Caco-2 (cell line): Measurements from ENCODE around the gene MCTP1. TPM values are rescaled to one million over a fixed set of nuclear protein-coding genes. Genes with fewer than 3 reads are reported as not detected.
A peak's percentile ranks its signal among the peaks of the same experiment; 100 is the strongest.

Experiments used
- BruUV-seq: library from RNA; stranded (reverse); fragments of 400-500 nt; replicated peaks from 2 replicates; lab custom pipeline; 2021; lab: Mats Ljungman, UMichigan
- CTCF ChIA-PET: fragments of 300-600 bp; sonication (Branson Sonifier 250); formaldehyde crosslinking; loops from one replicate; lab custom pipeline; 2022; ENCODE audit warnings: antibody characterized with exemption; lab: Charles Lee
- POLR2A ChIA-PET: fragments of 300-600 bp; sonication (Branson Sonifier 250); formaldehyde crosslinking; loops from one replicate; lab custom pipeline; 2022; ENCODE audit warnings: antibody characterized with exemption; lab: Charles Lee
- DNase-seq, 2 experiments: peaks; one replicate each; pipeline versions ENCODE4 v3.0.0 to v3.0.0-alpha.2; 2020 to 2022
- H3K27me3 ChIP-seq: replicated peaks from 2 replicates; pipeline ENCODE4 v1.6.0; 2011; ENCODE audit warnings: low read length; ENCODE audit not compliant: control insufficient read depth, insufficient read depth
- H3K36me3 ChIP-seq: 2 replicates; pipeline ENCODE4 v1.5.1; 2011; ENCODE audit warnings: low read length; ENCODE audit not compliant: control insufficient read depth, insufficient read depth
- H3K4me1 ChIP-seq: fragments of 250-450 bp; sonication (Bioruptor Pico); 2 replicates; pipeline ENCODE4 v1.5.1; 2020; ENCODE audit warnings: mild to moderate bottlenecking
- H3K4me3 ChIP-seq: 2 replicates; pipeline ENCODE4 v1.5.1; 2011; ENCODE audit warnings: low read depth, mild to moderate bottlenecking, control low read depth, low read length
- H3K9me3 ChIP-seq: fragments of 250-450 bp; sonication (Bioruptor Pico); 2 replicates; pipeline ENCODE4 v1.5.1; 2020; ENCODE audit warnings: mild to moderate bottlenecking, moderate library complexity
- H3K27ac Mint-ChIP-seq: one replicate; pipeline ENCODE4 v1.8.0; 2022; ENCODE audit warnings: mixed read lengths; ENCODE audit not compliant: unreplicated experiment
- H3K27me3 Mint-ChIP-seq: one replicate; pipeline ENCODE4 v1.8.0; 2022; ENCODE audit warnings: mixed read lengths; ENCODE audit not compliant: insufficient read depth, unreplicated experiment
- H3K36me3 Mint-ChIP-seq: one replicate; pipeline ENCODE4 v1.8.0; 2022; ENCODE audit warnings: mild to moderate bottlenecking, mixed read lengths; ENCODE audit not compliant: insufficient read depth, unreplicated experiment
- H3K4me1 Mint-ChIP-seq: one replicate; pipeline ENCODE4 v1.8.0; 2022; ENCODE audit warnings: low read depth, mixed read lengths; ENCODE audit not compliant: unreplicated experiment
- H3K4me3 Mint-ChIP-seq: one replicate; pipeline ENCODE4 v1.8.0; 2022; ENCODE audit warnings: mild to moderate bottlenecking, moderate library complexity, mixed read lengths; ENCODE audit not compliant: unreplicated experiment
- H3K9me3 Mint-ChIP-seq: one replicate; pipeline ENCODE4 v1.8.0; 2022; ENCODE audit warnings: mixed read lengths; ENCODE audit not compliant: unreplicated experiment
- intact Hi-C: fragments of 100-400 bp; cut with micrococcal nuclease; formaldehyde crosslinking; loops from one replicate; pipeline ENCODE4 v1.10.0; 2022; ENCODE audit not compliant: unreplicated experiment
- total RNA-seq: library from RNA; stranded (reverse); gene quantifications from 2 replicates; pipeline ENCODE4 v1.2.3, GENCODE V29; 2022
- TF ChIP-seq, protein P1 (sequence below), 2 experiments: fragments of 200-600 bp in 1 of 2; IDR thresholded peaks; 1 replicate in 1 of 2; 2 replicates in 1 of 2; pipeline versions ENCODE4 v1.5.1 to v1.8.0; 2011 to 2022; ENCODE audit warnings: antibody characterized with exemption in 1 of 2, control low read depth in 1 of 2, inconsistent platforms in 1 of 2, low read depth in 1 of 2, low read length in 1 of 2, mild to moderate bottlenecking in 1 of 2, moderate library complexity in 1 of 2; ENCODE audit not compliant: insufficient read depth in 1 of 2, severe bottlenecking in 1 of 2, unreplicated experiment in 1 of 2

The MCTP1 gene
- total RNA-seq, 1 experiment from 2014 or later = 3.2 TPM

GRCh38 chr5:95272316-95272929, 12.5 kb downstream of the MCTP1 start:
- ChIA-PET CTCF (no interaction called here), POLR2A (no interaction called here)
- no peak overlapping the region for H3K4me3 ChIP-seq
- no peak overlapping the region for H3K4me3 Mint-ChIP-seq
- no peaks in the 10 kb centered on the region for H3K36me3 ChIP-seq
- peaks cover 16% of the 10 kb centered on the region for H3K27me3 Mint-ChIP-seq
- H3K27me3 ChIP-seq = no peaks in the 10 kb centered on the region; the same call in 1 of the 2 replicates
- H3K9me3 Mint-ChIP-seq = no peaks in the 10 kb centered on the region
- H3K27ac Mint-ChIP-seq = no peak overlapping the region
- TF ChIP-seq, protein P1, sequence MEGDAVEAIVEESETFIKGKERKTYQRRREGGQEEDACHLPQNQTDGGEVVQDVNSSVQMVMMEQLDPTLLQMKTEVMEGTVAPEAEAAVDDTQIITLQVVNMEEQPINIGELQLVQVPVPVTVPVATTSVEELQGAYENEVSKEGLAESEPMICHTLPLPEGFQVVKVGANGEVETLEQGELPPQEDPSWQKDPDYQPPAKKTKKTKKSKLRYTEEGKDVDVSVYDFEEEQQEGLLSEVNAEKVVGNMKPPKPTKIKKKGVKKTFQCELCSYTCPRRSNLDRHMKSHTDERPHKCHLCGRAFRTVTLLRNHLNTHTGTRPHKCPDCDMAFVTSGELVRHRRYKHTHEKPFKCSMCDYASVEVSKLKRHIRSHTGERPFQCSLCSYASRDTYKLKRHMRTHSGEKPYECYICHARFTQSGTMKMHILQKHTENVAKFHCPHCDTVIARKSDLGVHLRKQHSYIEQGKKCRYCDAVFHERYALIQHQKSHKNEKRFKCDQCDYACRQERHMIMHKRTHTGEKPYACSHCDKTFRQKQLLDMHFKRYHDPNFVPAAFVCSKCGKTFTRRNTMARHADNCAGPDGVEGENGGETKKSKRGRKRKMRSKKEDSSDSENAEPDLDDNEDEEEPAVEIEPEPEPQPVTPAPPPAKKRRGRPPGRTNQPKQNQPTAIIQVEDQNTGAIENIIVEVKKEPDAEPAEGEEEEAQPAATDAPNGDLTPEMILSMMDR (IDR thresholded peaks at IDR 0.05; ENCODE audit: insufficient read depth in 1 of 2, low read depth in 1 of 2, low read length in 1 of 2, severe bottlenecking in 1 of 2, unreplicated experiment in 1 of 2) = no peak
- H3K4me1 ChIP-seq = no peaks in the 10 kb centered on the region
- H3K4me1 Mint-ChIP-seq = no peaks in the 10 kb centered on the region
- intact Hi-C loops = no loop called here
- no peaks in the 10 kb centered on the region for H3K36me3 Mint-ChIP-seq
- no peaks in the 10 kb centered on the region for H3K9me3 ChIP-seq
- no TSS peak for BruUV-seq
- DNase-seq = no peak

DNA sequence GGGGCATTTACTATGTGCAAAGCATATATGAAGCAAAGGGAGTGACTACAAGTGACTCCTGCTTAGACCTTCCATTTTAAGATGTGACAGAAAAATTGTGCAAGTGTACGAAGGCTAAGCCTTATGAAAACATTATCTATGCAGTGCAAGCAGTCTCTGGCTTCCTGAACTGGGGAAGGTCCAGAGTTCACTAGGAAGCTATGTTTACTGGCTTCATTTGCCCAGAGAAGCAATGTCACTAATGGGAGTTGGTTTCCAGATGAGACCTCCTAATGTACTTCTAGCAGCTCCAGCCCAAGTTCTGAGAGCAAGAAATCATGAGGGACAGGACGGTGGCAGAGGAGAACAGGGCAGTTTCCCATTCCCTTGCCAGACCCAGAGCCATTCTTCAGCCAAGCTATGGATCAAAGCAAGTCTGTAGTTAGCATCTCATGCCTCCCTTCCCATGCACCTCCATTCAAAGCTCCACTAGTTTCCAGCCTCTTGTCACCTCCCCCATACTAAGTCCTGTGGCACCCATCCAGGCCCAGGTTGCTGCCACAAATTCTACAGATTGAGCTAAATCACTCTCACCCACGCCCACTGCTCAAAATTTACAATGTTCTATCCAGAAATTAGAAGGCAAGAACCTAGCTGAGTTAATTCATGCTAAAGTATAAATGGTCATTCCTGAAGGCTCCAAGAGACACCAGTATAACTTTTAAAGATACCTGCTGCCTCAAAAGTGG, 21.8 kb downstream of the MCTP1 start:
- peak overlapping the region; percentile 95 for H3K27ac Mint-ChIP-seq
- peak; percentile 71 to 74 for DNase-seq
- Histone ChIP-seq H3K4me1 (peaks cover 26% of the 10 kb centered on the region), H3K9me3 (no peaks in the 10 kb centered on the region), H3K4me3 (no peak overlapping the region), H3K36me3 (no peaks in the 10 kb centered on the region), H3K27me3 (no peaks in the 10 kb centered on the region)
- BruUV-seq = no TSS peak
- peak overlapping the region; percentile 45 for H3K4me3 Mint-ChIP-seq
- intact Hi-C loops = loop anchor here (2.0 kb wide), 1 partner anchor 22 kb away; the partner anchor contains the start of gene MCTP1
- no peaks in the 10 kb centered on the region for H3K9me3 Mint-ChIP-seq
- peaks cover 13% of the 10 kb centered on the region for H3K4me1 Mint-ChIP-seq
- H3K27me3 Mint-ChIP-seq = no peaks in the 10 kb centered on the region
- ChIA-PET POLR2A (no interaction called here), CTCF (interaction anchor here (0.6 to 1.4 kb wide), 4 partner anchors 124 to 294 kb away, joined by 3 to 19 read pairs (median 4); partner anchors contain the start of genes ARSK and SKIC3)
- TF ChIP-seq, protein P1 (IDR thresholded peaks at IDR 0.05; ENCODE audit: insufficient read depth in 1 of 2, low read depth in 1 of 2, low read length in 1 of 2, severe bottlenecking in 1 of 2, unreplicated experiment in 1 of 2) = no peak
- H3K36me3 Mint-ChIP-seq = no peaks in the 10 kb centered on the region

GRCh38 chr5:95261437-95262175, 23.3 kb downstream of the MCTP1 start:
- Mint-ChIP-seq H3K36me3 (no peaks in the 10 kb centered on the region), H3K9me3 (no peaks in the 10 kb centered on the region), H3K4me3 (no peak overlapping the region), H3K27ac (no peak overlapping the region), H3K27me3 (no peaks in the 10 kb centered on the region), H3K4me1 (peaks cover 13% of the 10 kb centered on the region)
- peak in 1 of 2 experiments; percentile 34 for DNase-seq
- BruUV-seq = no TSS peak
- H3K4me1 ChIP-seq = peaks cover 26% of the 10 kb centered on the region
- no peaks in the 10 kb centered on the region for H3K36me3 ChIP-seq
- H3K27me3 ChIP-seq = no peaks in the 10 kb centered on the region
- ChIA-PET POLR2A (no interaction called here), CTCF (interaction anchor here (1.5 kb wide), 1 partner anchor 23 kb away, joined by 8 read pairs; the partner anchor contains the start of gene MCTP1)
- no peak overlapping the region for H3K4me3 ChIP-seq
- TF ChIP-seq, protein P1 (IDR thresholded peaks at IDR 0.05; ENCODE audit: insufficient read depth in 1 of 2, low read depth in 1 of 2, low read length in 1 of 2, severe bottlenecking in 1 of 2, unreplicated experiment in 1 of 2) = peak; percentile 41 to 54
- intact Hi-C loops = loop anchor here (1.0 to 2.0 kb wide), 3 partner anchors 23 to 293 kb away; partner anchors contain the start of gene MCTP1
- H3K9me3 ChIP-seq = no peaks in the 10 kb centered on the region
